Parathyroid adenoma (tissue), 2 donors: ENCODE results near the gene IFT57.

Experiments used
- H2AFZ ChIP-seq: fragments of 300-600 bp; sonication (generic); one replicate; pipeline ENCODE4 v1.7.0; 2017; ENCODE audit warnings: antibody characterized with exemption, mild to moderate bottlenecking
- H3K27ac ChIP-seq: fragments of 300-600 bp; sonication (generic); one replicate; pipeline ENCODE4 v1.7.0; 2017
- H3K27me3 ChIP-seq: fragments of 300-600 bp; sonication (generic); one replicate; pipeline ENCODE4 v1.7.0; 2017; ENCODE audit warnings: low read length; ENCODE audit not compliant: control insufficient read depth, insufficient read depth
- H3K36me3 ChIP-seq: fragments of 300-600 bp; sonication (generic); one replicate; pipeline ENCODE4 v1.7.0; 2017; ENCODE audit warnings: low read length; ENCODE audit not compliant: control insufficient read depth, insufficient read depth
- H3K4me1 ChIP-seq: fragments of 300-600 bp; sonication (generic); one replicate; pipeline ENCODE4 v1.7.0; 2017; ENCODE audit warnings: control low read depth
- H3K4me2 ChIP-seq: fragments of 300-600 bp; sonication (generic); one replicate; pipeline ENCODE4 v1.7.0; 2017; ENCODE audit warnings: low read length
- H3K4me3 ChIP-seq: fragments of 300-600 bp; sonication (generic); one replicate; pipeline ENCODE4 v1.7.0; 2017; ENCODE audit warnings: low read depth, low read length
- H3K79me2 ChIP-seq: fragments of 300-600 bp; sonication (generic); one replicate; pipeline ENCODE4 v1.7.0; 2017; ENCODE audit warnings: control low read depth
- H3K9ac ChIP-seq: fragments of 300-600 bp; sonication (generic); one replicate; pipeline ENCODE4 v1.7.0; 2017; ENCODE audit warnings: mild to moderate bottlenecking
- H3K9me3 ChIP-seq: fragments of 300-600 bp; sonication (generic); one replicate; pipeline ENCODE4 v1.7.0; 2017; ENCODE audit warnings: low read length; ENCODE audit not compliant: control insufficient read depth
- CTCF ChIP-seq: fragments of 300-600 bp; sonication (generic); IDR thresholded peaks from one replicate; pipeline ENCODE4 v1.7.0; 2017; ENCODE audit warnings: antibody characterized with exemption, mild to moderate bottlenecking
- donor health status: primary hyperparathyroidism.

Gene IFT57

DNA sequence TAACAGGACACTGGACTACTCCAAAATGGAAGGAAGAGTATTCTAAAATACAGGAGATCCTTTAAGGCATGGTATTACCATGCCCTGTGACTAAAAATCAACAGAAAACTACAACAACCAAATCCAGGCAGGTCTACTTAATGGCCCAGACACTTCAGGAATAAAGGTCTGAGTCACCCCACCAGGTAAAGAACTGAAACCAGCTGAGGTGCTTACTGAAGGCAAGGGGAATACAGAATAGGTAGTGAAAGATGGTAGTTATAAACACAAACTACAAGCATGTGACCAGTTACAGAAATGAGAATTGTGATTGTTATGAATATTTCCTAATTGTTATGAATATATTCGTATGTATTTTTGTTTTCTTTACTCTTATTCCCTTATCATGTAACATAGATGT lies 13.4 kb downstream of the IFT57 start:
- Histone ChIP-seq H3K4me2 (no peak overlapping the region), H2AFZ (no peak overlapping the region), H3K4me1 (no peaks in the 10 kb centered on the region), H3K9ac (no peak overlapping the region), H3K79me2 (no peaks in the 10 kb centered on the region), H3K9me3 (no peaks in the 10 kb centered on the region), H3K36me3 (no peaks in the 10 kb centered on the region), H3K4me3 (no peak overlapping the region), H3K27ac (no peak overlapping the region), H3K27me3 (no peaks in the 10 kb centered on the region)
- TF ChIP-seq CTCF: no peak

DNA sequence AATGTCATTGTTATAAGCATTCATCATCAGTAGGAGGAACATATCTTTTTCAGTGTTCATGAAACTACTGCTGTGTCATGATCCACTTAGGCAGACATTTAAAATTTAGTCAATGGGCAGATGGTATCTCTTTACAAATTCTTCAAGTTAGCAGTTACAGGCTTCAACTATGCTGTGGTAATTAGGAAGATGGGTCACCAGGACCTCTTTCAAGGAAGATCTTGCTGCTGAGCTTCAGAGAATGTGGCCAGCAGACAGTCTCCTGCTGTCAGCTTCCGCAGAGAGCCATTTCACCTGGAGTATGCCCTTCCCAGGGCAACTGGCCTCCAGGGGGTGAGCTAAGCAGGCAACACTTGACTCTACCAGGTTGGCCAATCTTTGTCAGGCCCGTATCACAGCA lies 19.4 kb downstream of the IFT57 start:
- Histone ChIP-seq H3K9ac (no peak overlapping the region), H3K4me1 (no peaks in the 10 kb centered on the region), H3K36me3 (no peaks in the 10 kb centered on the region), H2AFZ (no peak overlapping the region), H3K4me2 (no peak overlapping the region), H3K79me2 (no peaks in the 10 kb centered on the region), H3K9me3 (no peaks in the 10 kb centered on the region), H3K4me3 (no peak overlapping the region), H3K27me3 (no peaks in the 10 kb centered on the region), H3K27ac (no peak overlapping the region)
- no peak for TF ChIP-seq CTCF

GRCh38 chr3:108202080-108202479 lies 20.1 kb downstream of the IFT57 start:
- Histone ChIP-seq H3K4me2 (no peak overlapping the region), H3K36me3 (no peaks in the 10 kb centered on the region), H2AFZ (no peak overlapping the region), H3K4me3 (no peak overlapping the region), H3K27ac (no peak overlapping the region), H3K9me3 (no peaks in the 10 kb centered on the region), H3K79me2 (no peaks in the 10 kb centered on the region), H3K27me3 (no peaks in the 10 kb centered on the region), H3K4me1 (no peaks in the 10 kb centered on the region), H3K9ac (no peak overlapping the region)
- no peak for TF ChIP-seq CTCF

GRCh38 chr3:108201258-108201657 lies 21.0 kb downstream of the IFT57 start:
- Histone ChIP-seq H3K9me3 (no peaks in the 10 kb centered on the region), H3K4me2 (no peak overlapping the region), H3K27ac (no peak overlapping the region), H3K4me3 (no peak overlapping the region), H3K36me3 (no peaks in the 10 kb centered on the region), H3K4me1 (no peaks in the 10 kb centered on the region), H2AFZ (no peak overlapping the region), H3K79me2 (no peaks in the 10 kb centered on the region), H3K27me3 (no peaks in the 10 kb centered on the region), H3K9ac (no peak overlapping the region)
- no peak for TF ChIP-seq CTCF

DNA sequence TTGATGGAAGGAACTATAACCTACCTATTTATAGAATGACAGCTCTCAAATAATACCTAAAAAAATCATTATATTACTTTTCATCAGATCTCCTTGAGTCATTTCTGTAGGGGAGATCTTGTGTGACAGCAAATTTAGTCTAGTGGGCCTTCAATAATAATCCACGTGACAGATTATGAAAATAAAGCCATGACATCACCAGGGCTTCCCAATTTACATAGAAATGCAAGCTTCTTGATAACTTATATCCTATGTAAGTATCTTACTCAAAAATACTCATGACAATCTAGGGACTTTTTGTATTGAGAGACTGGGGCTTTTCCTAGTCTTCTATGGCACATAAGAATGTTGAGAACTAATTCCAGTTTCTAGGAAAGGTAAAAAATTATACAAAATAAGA lies 21.6 kb downstream of the IFT57 start:
- H3K9ac ChIP-seq: no peak overlapping the region
- no peak overlapping the region for H3K4me2 ChIP-seq
- no peaks in the 10 kb centered on the region for H3K9me3 ChIP-seq
- no peaks in the 10 kb centered on the region for H3K27me3 ChIP-seq
- H2AFZ ChIP-seq: no peak overlapping the region
- no peak overlapping the region for H3K4me3 ChIP-seq
- TF ChIP-seq CTCF: no peak
- H3K27ac ChIP-seq: no peak overlapping the region
- no peaks in the 10 kb centered on the region for H3K36me3 ChIP-seq
- H3K4me1 ChIP-seq: no peaks in the 10 kb centered on the region
- no peaks in the 10 kb centered on the region for H3K79me2 ChIP-seq
